GM13976 (cell line): ENCODE results near the gene ZCCHC7.

Source experiments
- DNase-seq: peaks from one replicate; pipeline ENCODE4 v3.0.0; 2012; ENCODE audit warnings: low spot score
- CTCF ChIP-seq: IDR thresholded peaks from 2 replicates; pipeline ENCODE4 v1.5.1; 2012; ENCODE audit warnings: borderline replicate concordance, mild to moderate bottlenecking; ENCODE audit not compliant: insufficient read depth; ENCODE audit errors: extremely low read depth, missing control alignments, control extremely low read depth
- in situ Hi-C: fragments of 300-500 bp; cut with MboI; formaldehyde crosslinking; loops from one replicate; pipeline ENCODE4 v1.12.0; 2022; ENCODE audit warnings: low sequenced_read_pairs, mixed read lengths, inconsistent platforms; ENCODE audit not compliant: unreplicated experiment

ZCCHC7 gene

DNA sequence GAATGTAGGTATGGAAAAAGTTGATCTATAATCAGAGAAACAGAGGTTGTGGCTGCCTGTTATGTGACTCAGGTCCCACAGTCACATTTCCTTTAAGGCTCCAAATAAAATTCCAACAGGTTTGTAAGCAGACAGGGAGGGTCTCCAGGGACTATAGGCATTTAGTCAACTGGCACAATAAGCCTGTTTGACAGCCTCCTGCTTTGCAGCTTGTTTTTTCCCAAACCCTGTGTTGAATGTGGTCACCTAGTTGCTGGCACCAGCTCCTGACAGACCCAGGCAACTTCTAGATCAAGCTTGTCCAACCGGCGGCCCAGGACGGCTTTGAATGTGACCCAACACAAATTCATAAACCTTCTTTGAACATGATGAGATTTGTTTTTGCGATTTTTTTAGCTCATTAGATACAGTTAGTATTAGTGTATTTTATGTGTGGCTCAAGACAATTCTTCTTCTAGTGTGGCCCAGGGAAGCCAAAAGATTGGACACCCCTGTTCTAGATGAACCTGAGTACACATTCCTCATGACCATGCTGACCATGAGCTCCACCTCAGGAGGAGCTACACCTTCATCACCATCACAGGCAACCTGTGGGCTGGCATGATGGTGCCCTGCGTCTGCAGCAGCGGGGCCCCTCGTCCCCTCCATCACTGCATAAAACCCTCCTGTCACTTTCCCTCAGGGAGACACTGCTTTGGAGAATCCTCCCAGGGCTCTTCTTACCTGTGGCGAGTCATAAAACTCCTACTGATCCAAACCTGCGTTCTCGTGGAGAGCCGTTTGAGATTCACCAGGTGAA lies 286.4 kb downstream of the ZCCHC7 start:
- no peak for DNase-seq
- in situ Hi-C loops: loop anchor here (10.0 kb wide), 2 partner anchors 372 to 412 kb away; partner anchors contain the start of gene PAX5
- no peak for TF ChIP-seq CTCF

- TF ChIP-seq CTCF: no peak
- in situ Hi-C loops: loop anchor here (10.0 kb wide), 2 partner anchors 373 to 413 kb away; partner anchors contain the start of gene PAX5
- DNase-seq: no peak
Observed at GRCh38 chr9:37407468-37407867, 287.1 kb downstream of the ZCCHC7 start.
